ENCODE data around the gene OTX2. TPM values are rescaled to one million over a fixed set of nuclear protein-coding genes. Genes with fewer than 3 reads are reported as not detected.

Gene OTX2
- total RNA-seq, 4 donors from 2014 or later = not detected

GRCh38 chr14:56759094-56759493, 51.2 kb downstream of the OTX2 start:
- no peak overlapping the region for H3K4me3 ChIP-seq (replicated peaks in 1 of 3)
- H3K27ac ChIP-seq = no peak overlapping the region
- no peaks in the 10 kb centered on the region for H3K9me3 ChIP-seq
- H3K27me3 ChIP-seq = no peaks in the 10 kb centered on the region
- TF ChIP-seq CTCF (IDR thresholded peaks at IDR 0.05) (no peak), POLR2A (IDR thresholded peaks at IDR 0.05) (no peak)
- DNase-seq = no peak
- WGBS, 2 donors = 66 to 75% methylated on average over 5 of the region's 5 CpGs
- H3K36me3 ChIP-seq = no peaks in the 10 kb centered on the region
- H3K4me1 ChIP-seq = no peaks in the 10 kb centered on the region
- intact Hi-C loops (cut with DNase I) = no loop called here

DNA sequence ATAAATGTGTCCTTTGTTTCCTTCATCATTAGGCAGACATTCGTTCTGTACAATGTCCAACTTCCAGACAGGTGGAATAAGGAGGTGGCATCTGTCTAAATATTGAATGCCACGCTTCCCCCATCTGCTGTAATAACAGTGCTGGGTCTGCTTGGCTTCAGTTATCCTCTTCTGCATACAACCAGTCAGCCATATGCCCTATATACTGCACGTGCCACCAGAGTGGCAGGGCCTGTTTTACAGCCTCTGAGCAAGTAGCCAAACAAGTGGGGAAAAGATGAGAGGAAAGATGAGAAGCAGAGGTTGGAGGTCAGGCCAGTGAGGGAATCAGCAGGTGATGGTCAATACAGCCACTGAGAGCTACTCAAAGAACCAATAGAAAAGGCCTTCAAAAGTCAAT, 55.4 kb downstream of the OTX2 start:
- Histone ChIP-seq H3K4me1 (no peaks in the 10 kb centered on the region), H3K27ac (no peak overlapping the region), H3K36me3 (no peaks in the 10 kb centered on the region), H3K9me3 (no peaks in the 10 kb centered on the region), H3K27me3 (peaks cover 4% of the 10 kb centered on the region), H3K4me3 (replicated peaks in 1 of 3) (no peak overlapping the region)
- intact Hi-C loops (cut with DNase I) = no loop called here
- DNase-seq = no peak
- WGBS, 2 donors = 40 to 42% methylated on average over 3 of the region's 3 CpGs
- TF ChIP-seq CTCF (IDR thresholded peaks at IDR 0.05) = no peak
- TF ChIP-seq POLR2A (IDR thresholded peaks at IDR 0.05) = no peak

DNA sequence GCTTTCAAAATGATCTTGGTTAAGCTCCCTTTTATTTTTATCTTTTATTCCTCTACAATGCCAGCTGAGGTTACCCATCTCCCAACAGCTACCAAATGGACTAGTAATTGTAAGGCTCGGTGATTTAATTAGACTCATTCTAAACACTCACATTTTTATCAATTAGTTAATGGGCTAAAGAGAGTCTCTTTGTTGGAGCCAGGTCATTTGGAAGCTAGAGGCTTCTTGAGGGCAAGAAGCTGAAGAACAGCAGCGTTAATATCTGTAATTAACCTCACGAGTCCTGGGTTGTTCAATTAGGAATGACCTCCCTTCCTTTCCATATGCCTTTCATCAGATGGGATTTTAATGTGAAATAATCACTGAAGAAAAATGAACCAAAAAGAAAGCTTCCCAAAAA, 56.9 kb downstream of the OTX2 start:
- Histone ChIP-seq H3K27me3 (peaks cover 4% of the 10 kb centered on the region), H3K4me1 (no peaks in the 10 kb centered on the region), H3K36me3 (no peaks in the 10 kb centered on the region), H3K4me3 (replicated peaks in 1 of 3) (no peak overlapping the region), H3K9me3 (no peaks in the 10 kb centered on the region), H3K27ac (no peak overlapping the region)
- WGBS, 2 donors = 74 to 78% methylated on average over 3 of the region's 3 CpGs
- no peak for TF ChIP-seq CTCF (IDR thresholded peaks at IDR 0.05)
- TF ChIP-seq POLR2A (IDR thresholded peaks at IDR 0.05) = no peak
- no peak for DNase-seq
- intact Hi-C loops (cut with DNase I) = no loop called here

GRCh38 chr14:56752428-56752827, 57.9 kb downstream of the OTX2 start:
- WGBS, 2 donors = 93 to 95% methylated on average over 7 of the region's 7 CpGs
- Histone ChIP-seq H3K4me3 (replicated peaks in 1 of 3) (no peak overlapping the region), H3K9me3 (no peaks in the 10 kb centered on the region), H3K27ac (no peak overlapping the region), H3K4me1 (no peaks in the 10 kb centered on the region), H3K27me3 (peaks cover 4% of the 10 kb centered on the region), H3K36me3 (no peaks in the 10 kb centered on the region)
- DNase-seq = no peak
- no peak for TF ChIP-seq CTCF (IDR thresholded peaks at IDR 0.05)
- no peak for TF ChIP-seq POLR2A (IDR thresholded peaks at IDR 0.05)
- intact Hi-C loops (cut with DNase I) = no loop called here

- WGBS, 2 donors = 43 to 63% methylated on average over 2 of the region's 2 CpGs
- Histone ChIP-seq H3K27me3 (peaks cover 4% of the 10 kb centered on the region), H3K4me1 (no peaks in the 10 kb centered on the region)
Measured at GRCh38 chr14:56751471-56751870, 58.8 kb downstream of the OTX2 start.

More at GRCh38 chr14:56751471-56751870, 58.8 kb downstream of the OTX2 start:
- H3K9me3 ChIP-seq = no peaks in the 10 kb centered on the region
- TF ChIP-seq CTCF (IDR thresholded peaks at IDR 0.05) = no peak
- TF ChIP-seq POLR2A (IDR thresholded peaks at IDR 0.05) = no peak
- H3K36me3 ChIP-seq = no peaks in the 10 kb centered on the region
- H3K4me3 ChIP-seq (replicated peaks in 1 of 3) = no peak overlapping the region
- no peak for DNase-seq
- H3K27ac ChIP-seq = no peak overlapping the region
- intact Hi-C loops (cut with DNase I) = no loop called here

Small RNA genes lying within 50 kb of the gene (small RNA-seq; reads per million reads assigned to genes)
- gene RN7SL461P (not detected), gene RNU6-1204P (not detected)

Other genes with a start within 250 kb of the OTX2 start
- 10 to 100 TPM; 26.3 to 43.8 (median 39.4) TPM for gene TMEM260, start 230.7 kb downstream of the OTX2 start, total RNA-seq

Data from thyroid gland (tissue), 4 donors.